Transverse colon (tissue), 4 donors: ENCODE measurements around the gene PRSS36.

Experiments
- CTCF ChIP-seq, 5 experiments: fragments of 200-600 bp in 3 of 5; fragments of 450-650 bp in 2 of 5; sonication (generic) in 3 of 5; IDR thresholded peaks; 1 replicate in 2 of 5; 2 replicates in 3 of 5; pipeline ENCODE4 v1.5.1; 2016 to 2017; ENCODE audit warnings: antibody characterized with exemption in 5 of 5, inconsistent platforms in 3 of 5, mild to moderate bottlenecking in 2 of 5, moderate library complexity in 1 of 5
- POLR2AphosphoS5 ChIP-seq, 3 donors: sonication (generic); formaldehyde crosslinking; IDR thresholded peaks; one replicate each; pipeline ENCODE4 v1.6.1; 2016; ENCODE audit warnings: antibody characterized with exemption in 3 of 3

- TF ChIP-seq POLR2AphosphoS5 (IDR thresholded peaks at IDR 0.05) (no peak), CTCF (IDR thresholded peaks at IDR 0.05) (no peak)
Observed at GRCh38 chr16:31110106-31111034, 39.5 kb downstream of the PRSS36 start.
